OCI-LY3 (cell line): ENCODE measurements around the gene FOSL2.

Source experiments
- CTCF ChIP-seq: fragments of 200-600, 300-600 bp; sonication (generic); IDR thresholded peaks from 2 replicates; pipeline ENCODE4 v1.5.1; 2014; ENCODE audit warnings: antibody characterized with exemption, low read length, low read depth
- EZH2phosphoT487 ChIP-seq: fragments of 200-600 bp; shearing (Covaris generic); IDR thresholded peaks from 2 replicates; pipeline ENCODE4 v1.6.1; 2018; ENCODE audit warnings: antibody characterized with exemption, mixed run types, low read depth

GRCh38 chr2:28392297-28393113 is at the start of gene FOSL2:
- TF ChIP-seq CTCF (no peak), EZH2phosphoT487 (no peak)
